Fibroblast of villous mesenchyme (primary cell): Measurements from ENCODE around the gene XRCC4. TPM values are rescaled to one million over a fixed set of nuclear protein-coding genes. Genes with fewer than 3 reads are reported as not detected.
"Not testable (repeated sequence)": the region's sequence is repeated elsewhere in the genome, so short reads cannot be mapped to it uniquely, and the experiment has no call there.

ENCODE experiments used
- DNase-seq: peaks from one replicate; pipeline ENCODE4 v3.0.0-alpha.2; 2010; ENCODE audit warnings: low read depth
- H3K4me3 ChIP-seq: 2 replicates; pipeline ENCODE4 v1.5.1; 2011; ENCODE audit warnings: low read depth, mild to moderate bottlenecking, low read length
- CTCF ChIP-seq: IDR thresholded peaks from 2 replicates; pipeline ENCODE4 v1.5.1; 2012; ENCODE audit warnings: low read depth, mild to moderate bottlenecking, low read length; ENCODE audit not compliant: insufficient read depth
- total RNA-seq: library from RNA; depleted of rRNA; stranded (reverse); fragments of >200 nt; gene quantifications from 2 replicates; pipeline ENCODE4 v1.2.3, GENCODE V29; 2012

The XRCC4 gene
- total RNA-seq, 1 donor, result 13.0 TPM

- H3K4me3 ChIP-seq, result no peak overlapping the region
- DNase-seq, result peak; percentile 17
- no peak for TF ChIP-seq CTCF
These were observed 168.7 kb downstream of the XRCC4 start for GRCh38 chr5:83246071-83246470.

GRCh38 chr5:83249156-83249555 lies 171.8 kb downstream of the XRCC4 start:
- no peak overlapping the region for H3K4me3 ChIP-seq
- no peak for DNase-seq

GRCh38 chr5:83251849-83252248 lies 174.5 kb downstream of the XRCC4 start:
- peak; percentile 36 for DNase-seq
- no peak for TF ChIP-seq CTCF
- no peak overlapping the region for H3K4me3 ChIP-seq

More at GRCh38 chr5:83249156-83249555, 171.8 kb downstream of the XRCC4 start:
- TF ChIP-seq CTCF, result no peak

- no peak overlapping the region for H3K4me3 ChIP-seq
- no peak for DNase-seq
- no peak for TF ChIP-seq CTCF
These were observed 176.4 kb downstream of the XRCC4 start for GRCh38 chr5:83253720-83254119.

GRCh38 chr5:83255268-83255667 lies 177.9 kb downstream of the XRCC4 start:
- DNase-seq, result no peak
- no peak overlapping the region for H3K4me3 ChIP-seq
- no peak for TF ChIP-seq CTCF

- DNase-seq, result peak; percentile 44
- TF ChIP-seq CTCF, result no peak
- H3K4me3 ChIP-seq, result no peak overlapping the region
These were observed 178.9 kb downstream of the XRCC4 start for GRCh38 chr5:83256091-83256780.

- not testable (repeated sequence) for H3K4me3 ChIP-seq, DNase-seq
These were observed 180.3 kb downstream of the XRCC4 start for GRCh38 chr5:83257684-83258083.
